GM12878 (cell line): ENCODE measurements around the gene SEPTIN1. TPM values are rescaled to one million over a fixed set of nuclear protein-coding genes. Genes with fewer than 3 reads are reported as not detected.

ENCODE experiments used
- ASH2L ChIP-seq: fragments of 300-600, 200-600 bp; sonication (generic); IDR thresholded peaks from 2 replicates; pipeline ENCODE4 v1.6.1; 2017; ENCODE audit warnings: low read depth, mild to moderate bottlenecking, borderline replicate concordance
- ATF7 ChIP-seq: fragments of 450-650 bp; IDR thresholded peaks from 2 replicates; pipeline ENCODE4 v1.6.1; 2016; ENCODE audit warnings: low read depth, mild to moderate bottlenecking
- BACH1 ChIP-seq: fragments of 450-650 bp; IDR thresholded peaks from 2 replicates; pipeline ENCODE4 v1.6.1; 2017; ENCODE audit warnings: mild to moderate bottlenecking, borderline replicate concordance
- BHLHE40 ChIP-seq, 2 experiments: fragments of 450-650 bp in 1 of 2; IDR thresholded peaks; 2 replicates each; pipeline ENCODE4 v1.6.1; 2011 to 2017; ENCODE audit warnings: low read depth in 2 of 2, borderline replicate concordance in 1 of 2, improper control_type of control experiment in 1 of 2, low read length in 1 of 2, mild to moderate bottlenecking in 1 of 2
- CBFB ChIP-seq: IDR thresholded peaks from 2 replicates; pipeline ENCODE4 v1.6.1; 2016; ENCODE audit warnings: antibody characterized with exemption, low read depth
- CREB1 ChIP-seq: IDR thresholded peaks from 2 replicates; pipeline ENCODE4 v1.6.1; 2012; ENCODE audit warnings: low read depth, mild to moderate bottlenecking, inconsistent platforms
- CREM ChIP-seq: IDR thresholded peaks from 2 replicates; pipeline ENCODE4 v1.6.1; 2014; ENCODE audit warnings: antibody characterized with exemption, low read depth
- ETV6 ChIP-seq, 2 experiments: fragments of 450-650 bp in 1 of 2; IDR thresholded peaks in 1 of 2; conservative IDR thresholded peaks in 1 of 2; 2 replicates each; pipeline ENCODE4 v1.6.1; 2014; ENCODE audit warnings: antibody characterized with exemption in 1 of 2, borderline replicate concordance in 1 of 2, low read depth in 1 of 2, mild to moderate bottlenecking in 1 of 2, moderate library complexity in 1 of 2
- HDGF ChIP-seq: fragments of 450-650 bp; IDR thresholded peaks from 2 replicates; pipeline ENCODE4 v1.6.1; 2016; ENCODE audit warnings: antibody characterized with exemption
- PML ChIP-seq: IDR thresholded peaks from 2 replicates; pipeline ENCODE4 v1.6.1; 2012; ENCODE audit warnings: low read length, inconsistent platforms
- RB1 ChIP-seq: fragments of 450-650 bp; formaldehyde crosslinking; IDR thresholded peaks from 2 replicates; pipeline ENCODE4 v1.6.1; 2017; ENCODE audit warnings: mild to moderate bottlenecking, borderline replicate concordance
- RUNX3 ChIP-seq: IDR thresholded peaks from 2 replicates; pipeline ENCODE4 v1.6.1; 2012; ENCODE audit warnings: low read length, inconsistent platforms
- SPI1 ChIP-seq: IDR thresholded peaks from 2 replicates; pipeline ENCODE4 v1.6.1; 2011; ENCODE audit warnings: low read depth, mild to moderate bottlenecking, low read length, moderate library complexity, borderline replicate concordance; ENCODE audit not compliant: insufficient read depth
- TAF1 ChIP-seq: IDR thresholded peaks from 2 replicates; pipeline ENCODE4 v1.6.1; 2011; ENCODE audit warnings: mild to moderate bottlenecking, low read depth, low read length, borderline replicate concordance
- TCF12 ChIP-seq: IDR thresholded peaks from 2 replicates; pipeline ENCODE4 v1.6.1; 2011; ENCODE audit warnings: low read depth, mild to moderate bottlenecking, low read length
- TCF3 ChIP-seq: IDR thresholded peaks from 2 replicates; pipeline ENCODE4 v1.6.1; 2012; ENCODE audit warnings: low read depth, mild to moderate bottlenecking, low read length, borderline replicate concordance; ENCODE audit not compliant: insufficient read depth
- ZBTB40 ChIP-seq: fragments of 450-650 bp; IDR thresholded peaks from 2 replicates; pipeline ENCODE4 v1.6.1; 2016; ENCODE audit warnings: mild to moderate bottlenecking, moderate library complexity, borderline replicate concordance
- polyA plus RNA-seq, 11 experiments: library from polyadenylated mRNA; depleted of rRNA in 4 of 11; unstranded in 6 of 11; stranded (reverse) in 5 of 11; fragments of >200 nt; fragmentation: Nextera tagmentation in 4 of 11; fragmentation: Illumina TruSeq in 1 of 11; extraction: Ambion mirVana in 4 of 11; extraction: Trizol in 1 of 11; gene quantifications; 1 replicate in 1 of 11; 2 replicates in 10 of 11; pipeline versions ENCODE4 v1.2.1 to v1.2.3, GENCODE V29; 2011 to 2016; ENCODE audit warnings: inconsistent platforms in 2 of 11, missing spikeins in 2 of 11, low read depth in 1 of 11
- total RNA-seq, 4 experiments: library from RNA; depleted of rRNA in 3 of 4; stranded (reverse); fragments of >200 nt in 3 of 4; fragmentation: Illumina TruSeq in 1 of 4; extraction: Trizol in 1 of 4; gene quantifications; 2 replicates each; pipeline versions ENCODE4 v1.2.1 to v1.2.3, GENCODE V29; 2013 to 2021
- TF ChIP-seq, protein P1 (sequence below): fragments of 450-650 bp; IDR thresholded peaks from 2 replicates; pipeline ENCODE4 v1.6.1; 2017; ENCODE audit warnings: low read depth, mild to moderate bottlenecking, moderate library complexity
- TF ChIP-seq, protein P2 (sequence below): fragments of 450-650 bp; IDR thresholded peaks from 2 replicates; pipeline ENCODE4 v1.6.1; 2017; ENCODE audit warnings: mild to moderate bottlenecking, moderate library complexity

Gene SEPTIN1
- total and polyA plus RNA-seq, 10 of the 15 experiments (the other 5 are each of a cell fraction or from before 2014, with no cell fraction given) = 2.8 to 153 (median 94.1) TPM

- TF ChIP-seq TCF3 = peak; percentile 68; the same call in 1 of the 2 replicates
- peak; percentile 84; the same call in 1 of the 2 replicates for TF ChIP-seq PML
- TF ChIP-seq BHLHE40 (IDR thresholded peaks at IDR 0.05; ENCODE audit: borderline replicate concordance in 1 of 2, low read depth in 2 of 2, low read length in 1 of 2) = peak; percentile 36 to 71; a peak in 2 of 4 replicates
- TF ChIP-seq CREM = peak; percentile 28; the same call in 1 of the 2 replicates
- TF ChIP-seq, protein P1, sequence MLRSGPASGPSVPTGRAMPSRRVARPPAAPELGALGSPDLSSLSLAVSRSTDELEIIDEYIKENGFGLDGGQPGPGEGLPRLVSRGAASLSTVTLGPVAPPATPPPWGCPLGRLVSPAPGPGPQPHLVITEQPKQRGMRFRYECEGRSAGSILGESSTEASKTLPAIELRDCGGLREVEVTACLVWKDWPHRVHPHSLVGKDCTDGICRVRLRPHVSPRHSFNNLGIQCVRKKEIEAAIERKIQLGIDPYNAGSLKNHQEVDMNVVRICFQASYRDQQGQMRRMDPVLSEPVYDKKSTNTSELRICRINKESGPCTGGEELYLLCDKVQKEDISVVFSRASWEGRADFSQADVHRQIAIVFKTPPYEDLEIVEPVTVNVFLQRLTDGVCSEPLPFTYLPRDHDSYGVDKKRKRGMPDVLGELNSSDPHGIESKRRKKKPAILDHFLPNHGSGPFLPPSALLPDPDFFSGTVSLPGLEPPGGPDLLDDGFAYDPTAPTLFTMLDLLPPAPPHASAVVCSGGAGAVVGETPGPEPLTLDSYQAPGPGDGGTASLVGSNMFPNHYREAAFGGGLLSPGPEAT = peak; percentile 68
- 0 out of 2 replicates have a peak, but pooled peaks have one; percentile 12 for TF ChIP-seq CREB1
- TF ChIP-seq ATF7 = peak; percentile 27; the same call in 1 of the 2 replicates
- peak; percentile 51; the same call in 1 of the 2 replicates for TF ChIP-seq TAF1
- TF ChIP-seq CBFB = peak; percentile 54; the same call in 1 of the 2 replicates
- TF ChIP-seq BACH1 = 0 out of 2 replicates have a peak, but pooled peaks have one; percentile 11
- peak; percentile 90 for TF ChIP-seq SPI1
- TF ChIP-seq TCF12 = peak; percentile 89
- TF ChIP-seq RUNX3 = peak; percentile 71
- TF ChIP-seq, protein P2, sequence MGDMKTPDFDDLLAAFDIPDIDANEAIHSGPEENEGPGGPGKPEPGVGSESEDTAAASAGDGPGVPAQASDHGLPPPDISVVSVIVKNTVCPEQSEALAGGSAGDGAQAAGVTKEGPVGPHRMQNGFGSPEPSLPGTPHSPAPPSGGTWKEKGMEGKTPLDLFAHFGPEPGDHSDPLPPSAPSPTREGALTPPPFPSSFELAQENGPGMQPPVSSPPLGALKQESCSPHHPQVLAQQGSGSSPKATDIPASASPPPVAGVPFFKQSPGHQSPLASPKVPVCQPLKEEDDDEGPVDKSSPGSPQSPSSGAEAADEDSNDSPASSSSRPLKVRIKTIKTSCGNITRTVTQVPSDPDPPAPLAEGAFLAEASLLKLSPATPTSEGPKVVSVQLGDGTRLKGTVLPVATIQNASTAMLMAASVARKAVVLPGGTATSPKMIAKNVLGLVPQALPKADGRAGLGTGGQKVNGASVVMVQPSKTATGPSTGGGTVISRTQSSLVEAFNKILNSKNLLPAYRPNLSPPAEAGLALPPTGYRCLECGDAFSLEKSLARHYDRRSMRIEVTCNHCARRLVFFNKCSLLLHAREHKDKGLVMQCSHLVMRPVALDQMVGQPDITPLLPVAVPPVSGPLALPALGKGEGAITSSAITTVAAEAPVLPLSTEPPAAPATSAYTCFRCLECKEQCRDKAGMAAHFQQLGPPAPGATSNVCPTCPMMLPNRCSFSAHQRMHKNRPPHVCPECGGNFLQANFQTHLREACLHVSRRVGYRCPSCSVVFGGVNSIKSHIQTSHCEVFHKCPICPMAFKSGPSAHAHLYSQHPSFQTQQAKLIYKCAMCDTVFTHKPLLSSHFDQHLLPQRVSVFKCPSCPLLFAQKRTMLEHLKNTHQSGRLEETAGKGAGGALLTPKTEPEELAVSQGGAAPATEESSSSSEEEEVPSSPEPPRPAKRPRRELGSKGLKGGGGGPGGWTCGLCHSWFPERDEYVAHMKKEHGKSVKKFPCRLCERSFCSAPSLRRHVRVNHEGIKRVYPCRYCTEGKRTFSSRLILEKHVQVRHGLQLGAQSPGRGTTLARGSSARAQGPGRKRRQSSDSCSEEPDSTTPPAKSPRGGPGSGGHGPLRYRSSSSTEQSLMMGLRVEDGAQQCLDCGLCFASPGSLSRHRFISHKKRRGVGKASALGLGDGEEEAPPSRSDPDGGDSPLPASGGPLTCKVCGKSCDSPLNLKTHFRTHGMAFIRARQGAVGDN = peak; percentile 74
- peak; percentile 47; the same call in 1 of the 2 replicates for TF ChIP-seq RB1
- peak; percentile 76; the same call in 1 of the 2 replicates for TF ChIP-seq ZBTB40
- TF ChIP-seq HDGF = 0 out of 2 replicates have a peak, but pooled peaks have one; percentile 53
- no peak for TF ChIP-seq ASH2L
- peak in 1 of 2 experiments; percentile 68; a peak in 1 of 4 replicates for TF ChIP-seq ETV6 (conservative IDR thresholded peaks at IDR 0.05 in 1 of 2, IDR thresholded peaks at IDR 0.05 in 1 of 2; ENCODE audit: borderline replicate concordance in 1 of 2, low read depth in 1 of 2)
These were observed at the start of gene SEPTIN1 (continued) for GRCh38 chr16:30382111-30382881.
